CD4-positive, CD25-positive, alpha-beta regulatory T cell (primary cell): ENCODE data around the gene OVCA2. TPM values are rescaled to one million over a fixed set of nuclear protein-coding genes. Genes with fewer than 3 reads are reported as not detected.

Experiments used
- ATAC-seq, 2 donors: fragments of 150-1000 bp; cut with Tn5 transposase; one replicate each; pipeline ENCODE4 v1.10.0; 2021; ENCODE audit warnings: low read depth in 2 of 2, moderate number of reproducible peaks in 2 of 2, moderate library complexity in 1 of 2
- DNase-seq, 3 donors: peaks; one replicate each; pipeline versions ENCODE4 v3.0.0 to v3.0.0-alpha.2; 2012 to 2022; ENCODE audit warnings: mixed read lengths in 1 of 3
- H3K27ac ChIP-seq: one replicate; pipeline ENCODE4 v1.7.0; 2013; ENCODE audit warnings: mild to moderate bottlenecking, low read length; ENCODE audit not compliant: insufficient read depth, poor library complexity, severe bottlenecking
- H3K27me3 ChIP-seq: one replicate; pipeline ENCODE4 v1.7.0; 2013; ENCODE audit warnings: low read length; ENCODE audit not compliant: control insufficient read depth, insufficient read depth
- H3K36me3 ChIP-seq: one replicate; pipeline ENCODE4 v1.7.0; 2013; ENCODE audit warnings: mild to moderate bottlenecking, low read length, moderate library complexity; ENCODE audit not compliant: control insufficient read depth, insufficient read depth
- H3K4me1 ChIP-seq: 2 replicates; pipeline ENCODE4 v1.7.0; 2013; ENCODE audit warnings: mild to moderate bottlenecking, low read length; ENCODE audit not compliant: insufficient read depth, control insufficient read depth, poor library complexity, severe bottlenecking
- H3K4me3 ChIP-seq: one replicate; pipeline ENCODE4 v1.7.0; 2013; ENCODE audit warnings: low read depth, mild to moderate bottlenecking, low read length, moderate library complexity
- H3K9me3 ChIP-seq, 2 experiments: 1 replicate in 1 of 2; 2 replicates in 1 of 2; pipeline ENCODE4 v1.7.0; 2013; ENCODE audit warnings: low read length in 2 of 2, mild to moderate bottlenecking in 1 of 2, moderate library complexity in 1 of 2; ENCODE audit not compliant: control insufficient read depth in 2 of 2
- H3K27ac Mint-ChIP-seq, 3 donors: one replicate each; pipeline ENCODE4 v1.8.0; 2020 to 2022; ENCODE audit warnings: mild to moderate bottlenecking in 3 of 3, mixed read lengths in 3 of 3, moderate library complexity in 2 of 3
- H3K27me3 Mint-ChIP-seq: one replicate; pipeline ENCODE4 v1.8.0; 2022; ENCODE audit warnings: mild to moderate bottlenecking, mixed read lengths
- H3K36me3 Mint-ChIP-seq: one replicate; pipeline ENCODE4 v1.8.0; 2020; ENCODE audit warnings: mixed read lengths
- H3K4me1 Mint-ChIP-seq, 4 donors: one replicate each; pipeline ENCODE4 v1.8.0; 2020 to 2022; ENCODE audit warnings: mixed read lengths in 4 of 4, mild to moderate bottlenecking in 1 of 4
- H3K4me3 Mint-ChIP-seq, 4 donors: one replicate each; pipeline ENCODE4 v1.8.0; 2020 to 2022; ENCODE audit warnings: mild to moderate bottlenecking in 4 of 4, mixed read lengths in 4 of 4, moderate library complexity in 3 of 4
- H3K9me3 Mint-ChIP-seq, 7 donors: one replicate each; pipeline ENCODE4 v1.8.0; 2020 to 2022; ENCODE audit warnings: mixed read lengths in 7 of 7, mild to moderate bottlenecking in 3 of 7, moderate library complexity in 2 of 7
- polyA plus RNA-seq, 4 donors: library from polyadenylated mRNA; unstranded; fragments of 300-500 nt; fragmentation: Illumina TruSeq; gene quantifications; one replicate each; pipeline ENCODE4 v1.2.3, GENCODE V29; 2021
- total RNA-seq: library from RNA; stranded (reverse); gene quantifications from one replicate; pipeline ENCODE4 v1.2.3, GENCODE V29; 2022

Gene OVCA2
- total and polyA plus RNA-seq, 5 donors from 2014 or later, result 30.8 to 106 (median 76.0) TPM

GRCh38 chr17:2033153-2033552, 8.7 kb upstream of the OVCA2 start:
- Mint-ChIP-seq H3K4me1 (peaks cover 8 to 27% (median 13%) of the 10 kb centered on the region in 4 donors), H3K27ac (peak overlapping the region in 1 of 3 donors; percentile 32), H3K4me3 (peak overlapping the region in 2 of 4 donors; percentile 62 to 87), H3K36me3 (peaks cover 13% of the 10 kb centered on the region), H3K9me3 (no peaks in the 10 kb centered on the region), H3K27me3 (peaks cover 15% of the 10 kb centered on the region)
- H3K9me3 ChIP-seq, result no peaks in the 10 kb centered on the region
- peaks cover 25% of the 10 kb centered on the region for H3K36me3 ChIP-seq
- H3K4me3 ChIP-seq, result no peak overlapping the region
- H3K4me1 ChIP-seq, result peaks cover 23% of the 10 kb centered on the region
- no peaks in the 10 kb centered on the region for H3K27me3 ChIP-seq
- H3K27ac ChIP-seq, result no peak overlapping the region
- DNase-seq (no peak), ATAC-seq (no peak)

GRCh38 chr17:2034157-2034556, 7.7 kb upstream of the OVCA2 start:
- peaks cover 8 to 27% (median 13%) of the 10 kb centered on the region in 4 donors for H3K4me1 Mint-ChIP-seq

GRCh38 chr17:2034806-2035540, 6.8 kb upstream of the OVCA2 start:
- H3K27ac Mint-ChIP-seq, result no peak overlapping the region
- peak overlapping the region in 1 of 4 donors; percentile 86 for H3K4me3 Mint-ChIP-seq
- H3K36me3 ChIP-seq, result peaks cover 25% of the 10 kb centered on the region
- H3K4me1 Mint-ChIP-seq, result peaks cover 8 to 27% (median 13%) of the 10 kb centered on the region in 4 donors
- H3K27ac ChIP-seq, result no peak overlapping the region
- DNase-seq, result no peak
- peaks cover 19% of the 10 kb centered on the region for H3K36me3 Mint-ChIP-seq
- H3K27me3 Mint-ChIP-seq, result no peaks in the 10 kb centered on the region
- no peaks in the 10 kb centered on the region for H3K27me3 ChIP-seq
- H3K9me3 Mint-ChIP-seq, result no peaks in the 10 kb centered on the region
- ATAC-seq, result no peak
- no peaks in the 10 kb centered on the region for H3K9me3 ChIP-seq
- peaks cover 17% of the 10 kb centered on the region for H3K4me1 ChIP-seq
- no peak overlapping the region for H3K4me3 ChIP-seq

More at GRCh38 chr17:2034157-2034556, 7.7 kb upstream of the OVCA2 start:
- no peaks in the 10 kb centered on the region for H3K9me3 ChIP-seq
- H3K27me3 Mint-ChIP-seq, result peaks cover 6% of the 10 kb centered on the region
- peaks cover 19% of the 10 kb centered on the region for H3K36me3 Mint-ChIP-seq
- DNase-seq (no peak), ATAC-seq (no peak)
- no peaks in the 10 kb centered on the region for H3K27me3 ChIP-seq
- no peaks in the 10 kb centered on the region for H3K9me3 Mint-ChIP-seq
- H3K4me3 ChIP-seq, result no peak overlapping the region
- no peak overlapping the region for H3K27ac Mint-ChIP-seq
- H3K36me3 ChIP-seq, result peaks cover 25% of the 10 kb centered on the region
- H3K27ac ChIP-seq, result no peak overlapping the region
- H3K4me3 Mint-ChIP-seq, result no peak overlapping the region
- peaks cover 23% of the 10 kb centered on the region for H3K4me1 ChIP-seq

GRCh38 chr17:2035541-2036488, 6.0 kb upstream of the OVCA2 start:
- Histone ChIP-seq H3K27ac (no peak overlapping the region), H3K36me3 (peaks cover 25% of the 10 kb centered on the region), H3K9me3 (no peaks in the 10 kb centered on the region), H3K4me1 (peaks cover 12% of the 10 kb centered on the region), H3K27me3 (no peaks in the 10 kb centered on the region), H3K4me3 (no peak overlapping the region)
- Mint-ChIP-seq H3K27me3 (no peaks in the 10 kb centered on the region), H3K27ac (no peak overlapping the region), H3K36me3 (peaks cover 19% of the 10 kb centered on the region), H3K4me3 (no peak overlapping the region), H3K9me3 (peaks cover 0 to 2% (median 0%) of the 10 kb centered on the region in 7 donors), H3K4me1 (peaks cover 2 to 24% (median 8%) of the 10 kb centered on the region in 4 donors)
- ATAC-seq (no peak), DNase-seq (no peak)

GRCh38 chr17:2037155-2037554, 4.7 kb upstream of the OVCA2 start:
- Mint-ChIP-seq H3K27me3 (no peaks in the 10 kb centered on the region), H3K4me1 (peaks cover 0 to 22% (median 3%) of the 10 kb centered on the region in 4 donors), H3K36me3 (peaks cover 19% of the 10 kb centered on the region), H3K4me3 (peak overlapping the region in 1 of 4 donors; percentile 73), H3K27ac (no peak overlapping the region), H3K9me3 (peaks cover 0 to 2% (median 0%) of the 10 kb centered on the region in 7 donors)
- Histone ChIP-seq H3K4me1 (peaks cover 11% of the 10 kb centered on the region), H3K9me3 (no peaks in the 10 kb centered on the region), H3K4me3 (no peak overlapping the region), H3K27ac (no peak overlapping the region), H3K36me3 (peaks cover 25% of the 10 kb centered on the region), H3K27me3 (no peaks in the 10 kb centered on the region)
- DNase-seq, result no peak
- ATAC-seq, result no peak

GRCh38 chr17:2040219-2040827, 1.5 kb upstream of the OVCA2 start:
- ATAC-seq (no peak), DNase-seq (no peak)
- Mint-ChIP-seq H3K4me3 (peak overlapping the region; percentile 32 to 94 (median 74)), H3K27ac (peak overlapping the region in 2 of 3 donors; percentile 56 to 74), H3K36me3 (peaks cover 20% of the 10 kb centered on the region), H3K27me3 (no peaks in the 10 kb centered on the region), H3K9me3 (peaks cover 0 to 2% (median 0%) of the 10 kb centered on the region in 7 donors), H3K4me1 (peaks cover 5 to 29% (median 17%) of the 10 kb centered on the region in 4 donors)
- peaks cover 18% of the 10 kb centered on the region for H3K4me1 ChIP-seq
- H3K27me3 ChIP-seq, result no peaks in the 10 kb centered on the region
- H3K27ac ChIP-seq, result no peak overlapping the region
- H3K9me3 ChIP-seq, result no peaks in the 10 kb centered on the region
- H3K4me3 ChIP-seq, result no peak overlapping the region
- H3K36me3 ChIP-seq, result peaks cover 25% of the 10 kb centered on the region

GRCh38 chr17:2040942-2041560, 771 bp upstream of the OVCA2 start:
- Histone ChIP-seq H3K4me3 (no peak overlapping the region), H3K27ac (peak overlapping the region; percentile 87), H3K36me3 (peaks cover 24% of the 10 kb centered on the region), H3K27me3 (no peaks in the 10 kb centered on the region), H3K4me1 (peaks cover 18% of the 10 kb centered on the region), H3K9me3 (no peaks in the 10 kb centered on the region)
- H3K27ac Mint-ChIP-seq, result peak overlapping the region in 2 of 3 donors; percentile 56
- H3K4me3 Mint-ChIP-seq, result peak overlapping the region; percentile 32 to 94 (median 74)
- peaks cover 5 to 29% (median 17%) of the 10 kb centered on the region in 4 donors for H3K4me1 Mint-ChIP-seq
- H3K36me3 Mint-ChIP-seq, result peaks cover 20% of the 10 kb centered on the region
- no peaks in the 10 kb centered on the region for H3K27me3 Mint-ChIP-seq
- DNase-seq (no peak), ATAC-seq (no peak)
- peaks cover 0 to 2% (median 0%) of the 10 kb centered on the region in 7 donors for H3K9me3 Mint-ChIP-seq
